Measurements from ENCODE around the gene AGAP5.
"Not testable (repeated sequence)": the region's sequence is repeated elsewhere in the genome, so short reads cannot be mapped to it uniquely, and the experiment has no call there.

GRCh38 chr10:73720561-73720960 is 22.7 kb upstream of the AGAP5 start:
- not testable (repeated sequence) for TF ChIP-seq CTCF, POLR2A (IDR thresholded peaks at IDR 0.05)
